ENCODE results near the gene SCNN1G.

The SCNN1G gene

DNA sequence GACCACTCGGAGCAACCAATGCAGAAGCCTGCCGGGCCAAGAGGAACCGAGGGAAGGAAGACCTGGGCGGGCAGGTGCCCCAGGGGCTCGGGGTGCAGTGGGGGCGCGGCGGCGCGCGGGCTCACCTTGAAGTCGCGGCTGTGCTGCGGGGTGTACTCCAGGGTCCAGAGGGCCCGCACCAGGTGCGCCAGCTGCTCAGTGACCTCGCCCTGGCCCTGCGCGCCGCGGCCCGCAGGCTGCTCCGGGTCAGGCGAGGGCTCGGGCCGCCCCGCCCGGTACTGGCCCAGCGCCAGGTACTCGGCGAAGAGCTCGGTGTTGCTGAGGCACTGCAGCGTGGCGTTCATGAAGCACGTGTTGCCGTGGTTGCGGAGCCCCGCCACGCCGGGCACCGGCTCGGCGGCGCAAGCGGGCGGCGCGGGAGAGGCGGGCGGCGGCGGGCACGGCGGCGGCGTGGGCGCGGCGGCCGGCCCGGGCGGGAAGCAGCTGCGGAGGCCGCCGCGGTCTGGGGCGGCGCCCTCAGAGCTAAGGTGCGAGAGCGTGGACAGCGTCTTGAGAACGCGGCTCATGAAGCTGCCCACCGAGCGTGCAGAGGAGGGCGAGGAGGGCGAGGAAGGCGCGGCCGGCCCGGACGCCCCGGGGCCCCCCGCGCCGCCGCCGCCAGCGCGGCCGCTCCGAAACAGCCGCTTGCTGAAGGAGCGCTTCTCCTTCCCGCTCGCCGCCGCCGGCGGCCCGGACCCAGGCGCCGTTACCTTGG is 33.9 kb upstream of the SCNN1G start:
- TF ChIP-seq TEAD4 (IDR thresholded peaks at IDR 0.05) (no peak), EP300 (IDR thresholded peaks at IDR 0.05; ENCODE audit: borderline replicate concordance) (no peak), FOXM1 (IDR thresholded peaks at IDR 0.05; ENCODE audit: borderline replicate concordance, low read depth) (no peak), CREB1 (IDR thresholded peaks at IDR 0.05; ENCODE audit: low read depth) (no peak), TCF12 (IDR thresholded peaks at IDR 0.05; ENCODE audit: low read depth) (no peak), CEBPB (IDR thresholded peaks at IDR 0.05) (no peak), YY1 (IDR thresholded peaks at IDR 0.05; ENCODE audit: low read depth) (no peak), NFIC (IDR thresholded peaks at IDR 0.05) (peak; percentile 82), TAF1 (IDR thresholded peaks at IDR 0.05; ENCODE audit: low read depth) (no peak)
- TF ChIP-seq, protein P1, sequence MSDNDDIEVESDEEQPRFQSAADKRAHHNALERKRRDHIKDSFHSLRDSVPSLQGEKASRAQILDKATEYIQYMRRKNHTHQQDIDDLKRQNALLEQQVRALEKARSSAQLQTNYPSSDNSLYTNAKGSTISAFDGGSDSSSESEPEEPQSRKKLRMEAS (IDR thresholded peaks at IDR 0.05) = peak; percentile 84
- TF ChIP-seq, protein P2, sequence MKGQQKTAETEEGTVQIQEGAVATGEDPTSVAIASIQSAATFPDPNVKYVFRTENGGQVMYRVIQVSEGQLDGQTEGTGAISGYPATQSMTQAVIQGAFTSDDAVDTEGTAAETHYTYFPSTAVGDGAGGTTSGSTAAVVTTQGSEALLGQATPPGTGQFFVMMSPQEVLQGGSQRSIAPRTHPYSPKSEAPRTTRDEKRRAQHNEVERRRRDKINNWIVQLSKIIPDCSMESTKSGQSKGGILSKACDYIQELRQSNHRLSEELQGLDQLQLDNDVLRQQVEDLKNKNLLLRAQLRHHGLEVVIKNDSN (IDR thresholded peaks at IDR 0.05) = peak; percentile 44; the same call in 1 of the 2 replicates
- TF ChIP-seq, protein P3, sequence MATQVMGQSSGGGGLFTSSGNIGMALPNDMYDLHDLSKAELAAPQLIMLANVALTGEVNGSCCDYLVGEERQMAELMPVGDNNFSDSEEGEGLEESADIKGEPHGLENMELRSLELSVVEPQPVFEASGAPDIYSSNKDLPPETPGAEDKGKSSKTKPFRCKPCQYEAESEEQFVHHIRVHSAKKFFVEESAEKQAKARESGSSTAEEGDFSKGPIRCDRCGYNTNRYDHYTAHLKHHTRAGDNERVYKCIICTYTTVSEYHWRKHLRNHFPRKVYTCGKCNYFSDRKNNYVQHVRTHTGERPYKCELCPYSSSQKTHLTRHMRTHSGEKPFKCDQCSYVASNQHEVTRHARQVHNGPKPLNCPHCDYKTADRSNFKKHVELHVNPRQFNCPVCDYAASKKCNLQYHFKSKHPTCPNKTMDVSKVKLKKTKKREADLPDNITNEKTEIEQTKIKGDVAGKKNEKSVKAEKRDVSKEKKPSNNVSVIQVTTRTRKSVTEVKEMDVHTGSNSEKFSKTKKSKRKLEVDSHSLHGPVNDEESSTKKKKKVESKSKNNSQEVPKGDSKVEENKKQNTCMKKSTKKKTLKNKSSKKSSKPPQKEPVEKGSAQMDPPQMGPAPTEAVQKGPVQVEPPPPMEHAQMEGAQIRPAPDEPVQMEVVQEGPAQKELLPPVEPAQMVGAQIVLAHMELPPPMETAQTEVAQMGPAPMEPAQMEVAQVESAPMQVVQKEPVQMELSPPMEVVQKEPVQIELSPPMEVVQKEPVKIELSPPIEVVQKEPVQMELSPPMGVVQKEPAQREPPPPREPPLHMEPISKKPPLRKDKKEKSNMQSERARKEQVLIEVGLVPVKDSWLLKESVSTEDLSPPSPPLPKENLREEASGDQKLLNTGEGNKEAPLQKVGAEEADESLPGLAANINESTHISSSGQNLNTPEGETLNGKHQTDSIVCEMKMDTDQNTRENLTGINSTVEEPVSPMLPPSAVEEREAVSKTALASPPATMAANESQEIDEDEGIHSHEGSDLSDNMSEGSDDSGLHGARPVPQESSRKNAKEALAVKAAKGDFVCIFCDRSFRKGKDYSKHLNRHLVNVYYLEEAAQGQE (IDR thresholded peaks at IDR 0.05; ENCODE audit: low read depth) = no peak

DNA sequence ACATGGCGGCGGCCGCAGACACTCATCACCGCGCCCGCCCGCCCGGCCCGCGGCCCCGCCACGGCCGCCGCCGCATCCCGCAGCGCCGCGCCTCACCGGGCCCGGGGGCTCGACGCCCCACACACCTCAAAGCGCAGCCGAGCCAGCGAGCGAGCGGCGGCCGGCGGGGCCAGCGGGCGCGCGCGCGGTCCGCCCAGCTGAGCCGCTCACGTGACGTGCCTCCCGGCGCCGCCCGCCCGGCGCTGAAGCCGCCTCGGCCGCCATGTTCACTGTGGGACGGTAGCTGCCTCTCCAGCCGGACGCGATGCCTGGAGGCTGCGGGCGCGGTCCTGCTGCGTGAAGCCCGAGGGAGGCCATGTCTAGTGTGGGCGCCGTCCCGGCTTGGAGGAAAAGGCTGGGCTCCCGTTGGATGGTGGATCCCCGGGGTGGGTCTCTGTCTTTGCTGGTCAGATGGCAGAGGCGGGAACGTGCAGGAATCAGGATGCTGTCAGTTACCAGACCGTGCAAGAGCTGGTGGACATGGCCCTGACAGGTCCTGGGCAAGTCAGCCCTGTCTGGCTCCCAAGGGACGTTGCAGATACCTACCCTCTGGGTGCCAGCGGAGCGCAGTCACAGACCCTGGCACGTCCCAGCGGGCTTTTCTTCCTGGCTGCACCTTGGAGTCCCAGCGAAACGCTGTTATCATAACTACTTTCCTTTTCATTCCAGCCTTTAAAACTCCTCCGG is 33.1 kb upstream of the SCNN1G start, which contains the start of gene USP31:
Gene USP31, minus strand, starts transcription at position 186 of the 726 bp plus-strand sequence. Its CDS starts 182 bp downstream, at position 4.
- TF ChIP-seq, protein P1 (IDR thresholded peaks at IDR 0.05) = peak; percentile 43
- TF ChIP-seq CEBPB (IDR thresholded peaks at IDR 0.05) (no peak), TCF12 (IDR thresholded peaks at IDR 0.05; ENCODE audit: low read depth) (0 out of 2 replicates have a peak, but pooled peaks have one; percentile 47), FOXM1 (IDR thresholded peaks at IDR 0.05; ENCODE audit: borderline replicate concordance, low read depth) (no peak), RAD21 (IDR thresholded peaks at IDR 0.05; ENCODE audit: low read depth) (no peak), EP300 (IDR thresholded peaks at IDR 0.05; ENCODE audit: borderline replicate concordance) (peak; percentile 29; the same call in 1 of the 2 replicates), TAF1 (IDR thresholded peaks at IDR 0.05; ENCODE audit: low read depth) (peak; percentile 63; the same call in 1 of the 2 replicates), TEAD4 (IDR thresholded peaks at IDR 0.05) (no peak), ZBTB7A (IDR thresholded peaks at IDR 0.05; ENCODE audit: low read depth) (no peak), NFIC (IDR thresholded peaks at IDR 0.05) (0 out of 2 replicates have a peak, but pooled peaks have one; percentile 17), YY1 (IDR thresholded peaks at IDR 0.05; ENCODE audit: low read depth) (peak; percentile 99), CREB1 (IDR thresholded peaks at IDR 0.05; ENCODE audit: low read depth) (peak; percentile 47; the same call in 1 of the 2 replicates), EGR1 (IDR thresholded peaks at IDR 0.05) (peak; percentile 99)
- TF ChIP-seq, protein P2 (IDR thresholded peaks at IDR 0.05) = peak; percentile 97
- TF ChIP-seq, protein P3 (IDR thresholded peaks at IDR 0.05; ENCODE audit: low read depth) = no peak

DNA sequence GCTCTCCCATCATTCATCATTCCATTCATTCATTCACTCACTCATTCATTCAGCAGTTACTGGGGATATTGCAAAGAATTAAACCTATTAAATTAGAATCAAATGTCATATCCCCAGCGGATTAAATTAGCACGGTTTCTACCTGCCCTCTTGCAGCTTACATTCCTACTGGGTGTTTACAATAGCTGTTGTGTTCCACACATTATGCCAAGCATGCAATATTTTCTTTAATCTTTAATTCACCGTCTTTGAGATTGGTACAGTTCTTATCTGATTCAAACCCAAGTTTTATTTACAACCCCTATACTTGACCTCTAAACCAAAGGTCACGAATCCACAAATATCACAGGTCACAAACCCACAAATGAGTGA is 32.6 kb upstream of the SCNN1G start:
- TF ChIP-seq TAF1 (IDR thresholded peaks at IDR 0.05; ENCODE audit: low read depth) (no peak), EGR1 (IDR thresholded peaks at IDR 0.05) (no peak), CREB1 (IDR thresholded peaks at IDR 0.05; ENCODE audit: low read depth) (no peak), RAD21 (IDR thresholded peaks at IDR 0.05; ENCODE audit: low read depth) (no peak), FOXM1 (IDR thresholded peaks at IDR 0.05; ENCODE audit: borderline replicate concordance, low read depth) (no peak), ZBTB7A (IDR thresholded peaks at IDR 0.05; ENCODE audit: low read depth) (no peak), YY1 (IDR thresholded peaks at IDR 0.05; ENCODE audit: low read depth) (no peak), TCF12 (IDR thresholded peaks at IDR 0.05; ENCODE audit: low read depth) (no peak), TEAD4 (IDR thresholded peaks at IDR 0.05) (no peak), CEBPB (IDR thresholded peaks at IDR 0.05) (no peak), NFIC (IDR thresholded peaks at IDR 0.05) (no peak), EP300 (IDR thresholded peaks at IDR 0.05; ENCODE audit: borderline replicate concordance) (no peak)
- TF ChIP-seq, protein P1 (IDR thresholded peaks at IDR 0.05) = no peak
- TF ChIP-seq, protein P3 (IDR thresholded peaks at IDR 0.05; ENCODE audit: low read depth) = no peak
- TF ChIP-seq, protein P2 (IDR thresholded peaks at IDR 0.05) = no peak

All from Ishikawa (cell line).